A549 (cell line): ENCODE data around the gene CD164L2. TPM values are rescaled to one million over a fixed set of nuclear protein-coding genes. Genes with fewer than 3 reads are reported as not detected.

Source experiments
- ATAC-seq, 2 experiments: fragments of 200-7000 bp in 1 of 2; fragments of >200 bp in 1 of 2; cut with Nextera tagmentation in 1 of 2; cut with Tn5 transposase in 1 of 2; 3 replicates each; pipeline versions ENCODE4 v1.8.0 to v1.9.1; 2018 to 2020; ENCODE audit warnings: mild to moderate bottlenecking in 1 of 2, moderate library complexity in 1 of 2
- CTCF ChIA-PET: fragments of 300-600 bp; sonication (Branson Sonifier 250); formaldehyde crosslinking; extraction: SDS; loops from one replicate; lab custom pipeline; 2021; ENCODE audit warnings: antibody characterized with exemption, inconsistent platforms; lab: Yijun Ruan, JAX
- POLR2A ChIA-PET: fragments of 350-600 bp; formaldehyde crosslinking; extraction: SDS; loops from one replicate; lab custom pipeline; 2021; ENCODE audit warnings: antibody characterized with exemption, inconsistent platforms; lab: Yijun Ruan, JAX
- DNase-seq, 2 experiments: peaks; one replicate each; pipeline versions ENCODE4 v3.0.0 to v3.0.0-alpha.2; 2011 to 2016; ENCODE audit warnings: low read depth in 1 of 2, low spot score in 1 of 2
- FAIRE-seq: peaks from 2 replicates; lab custom pipeline; 2011; peaks lifted over from hg19 to GRCh38; lab: Jason Lieb, UNC
- H3K27ac ChIP-seq, 2 experiments: fragments of >200 bp; sonication (Bioruptor Twin); formaldehyde crosslinking; 3 replicates each; pipeline ENCODE4 v1.5.1; 2016 to 2017
- H3K4me1 ChIP-seq: fragments of >200 bp; sonication (Bioruptor Twin); formaldehyde crosslinking; 3 replicates; pipeline ENCODE4 v1.6.1; 2016
- H3K4me2 ChIP-seq: fragments of >200 bp; sonication (Bioruptor Twin); formaldehyde crosslinking; 3 replicates; pipeline ENCODE4 v1.6.1; 2016
- H3K4me3 ChIP-seq: fragments of >200 bp; sonication (Bioruptor Twin); formaldehyde crosslinking; 3 replicates; pipeline ENCODE4 v1.5.1; 2016
- H3K9me3 ChIP-seq: fragments of >200 bp; sonication (Bioruptor Twin); formaldehyde crosslinking; 3 replicates; pipeline ENCODE4 v1.6.1; 2016
- BHLHE40 ChIP-seq: IDR thresholded peaks from 2 replicates; pipeline ENCODE4 v1.6.1; 2012; ENCODE audit warnings: low read depth, low read length, inconsistent platforms
- CHD2 ChIP-seq: fragments of 150-350 bp; IDR thresholded peaks from 2 replicates; pipeline ENCODE4 v1.6.1; 2014; ENCODE audit warnings: low read length; ENCODE audit not compliant: partially characterized antibody
- CHD4 ChIP-seq: fragments of 200-600 bp; sonication (generic); IDR thresholded peaks from 2 replicates; pipeline ENCODE4 v1.6.1; 2016; ENCODE audit warnings: antibody characterized with exemption, mild to moderate bottlenecking, borderline replicate concordance
- EHF ChIP-seq: fragments of 250-450 bp; sonication (Bioruptor Pico); IDR thresholded peaks from 2 replicates; pipeline ENCODE4 v1.5.0; 2020; ENCODE audit warnings: mild to moderate bottlenecking
- EHMT2 ChIP-seq: fragments of 200-600 bp; sonication (generic); IDR thresholded peaks from 2 replicates; pipeline ENCODE4 v1.6.1; 2016; ENCODE audit warnings: antibody characterized with exemption, low read depth, mild to moderate bottlenecking, moderate library complexity
- ELK1 ChIP-seq: fragments of 150-350 bp; IDR thresholded peaks from 2 replicates; pipeline ENCODE4 v1.6.1; 2014; ENCODE audit warnings: low read depth, mild to moderate bottlenecking, low read length
- HEYL ChIP-seq: fragments of 250-450 bp; sonication (Bioruptor Pico); IDR thresholded peaks from 2 replicates; pipeline ENCODE4 v1.8.0; 2021; ENCODE audit warnings: mild to moderate bottlenecking, moderate library complexity
- JUN ChIP-seq, 2 experiments: fragments of >200 bp; sonication (Bioruptor Twin); formaldehyde crosslinking; IDR thresholded peaks; 2 replicates in 1 of 2; 3 replicates in 1 of 2; pipeline ENCODE4 v1.6.1; 2016 to 2017
- MAFK ChIP-seq: fragments of 450-650 bp; IDR thresholded peaks from 2 replicates; pipeline ENCODE4 v1.6.1; 2014; ENCODE audit not compliant: partially characterized antibody
- MAZ ChIP-seq: fragments of 150-350 bp; IDR thresholded peaks from 2 replicates; pipeline ENCODE4 v1.6.1; 2014; ENCODE audit warnings: antibody characterized with exemption, low read depth, low read length, borderline replicate concordance
- MYC ChIP-seq: IDR thresholded peaks from 2 replicates; pipeline ENCODE4 v1.6.1; 2012; ENCODE audit warnings: mild to moderate bottlenecking, inconsistent platforms, low read length, improper control_type of control experiment, borderline replicate concordance
- NFE2L2 ChIP-seq: fragments of 150-350 bp; conservative IDR thresholded peaks from 2 replicates; pipeline ENCODE4 v1.6.1; 2014; ENCODE audit warnings: low read length
- NPAS2 ChIP-seq: fragments of 250-450 bp; sonication (Bioruptor Pico); IDR thresholded peaks from 2 replicates; pipeline ENCODE4 v1.8.0; 2022; ENCODE audit warnings: mild to moderate bottlenecking, moderate library complexity, borderline replicate concordance
- NR3C1 ChIP-seq: fragments of >200 bp; sonication (Bioruptor Twin); formaldehyde crosslinking; IDR thresholded peaks from 3 replicates; pipeline ENCODE4 v1.6.1; 2017
- PBX3 ChIP-seq: IDR thresholded peaks from 2 replicates; pipeline ENCODE4 v1.6.1; 2012
- POLR2AphosphoS2 ChIP-seq: conservative IDR thresholded peaks from 2 replicates; pipeline ENCODE4 v1.6.1; 2012; ENCODE audit warnings: low read length, improper control_type of control experiment, inconsistent platforms
- RARB ChIP-seq: fragments of 250-450 bp; sonication (Bioruptor Pico); IDR thresholded peaks from 2 replicates; pipeline ENCODE4 v1.8.0; 2021; ENCODE audit warnings: mild to moderate bottlenecking, moderate library complexity
- RCOR1 ChIP-seq: fragments of 150-350 bp; IDR thresholded peaks from 2 replicates; pipeline ENCODE4 v1.6.1; 2014; ENCODE audit warnings: antibody characterized with exemption, low read length, low read depth
- SREBF2 ChIP-seq: fragments of 450-650 bp; IDR thresholded peaks from 2 replicates; pipeline ENCODE4 v1.6.1; 2014; ENCODE audit warnings: mild to moderate bottlenecking, moderate library complexity
- ZNF302 ChIP-seq: fragments of 250-450 bp; sonication (Bioruptor Pico); IDR thresholded peaks from 2 replicates; pipeline ENCODE4 v1.9.0; 2021; ENCODE audit warnings: inconsistent platforms, mild to moderate bottlenecking, moderate library complexity
- WGBS: methylation state at CpG from one replicate; pipeline ENCODE4 v1.1.6; 2017; ENCODE audit errors: missing lambda C conversion rate; 5-methylcytosine and 5-hydroxymethylcytosine counted together
- polyA plus RNA-seq, 4 experiments: library from polyadenylated mRNA; depleted of rRNA in 3 of 4; stranded (reverse); fragments of >200 nt; fragmentation: RNase III in 1 of 4; extraction: RNeasy Plus Mini Kit Qiagen cat#74134 plus additional on column Dnase treatment in 1 of 4; gene quantifications; 2 replicates in 3 of 4; 3 replicates in 1 of 4; pipeline ENCODE4 v1.2.3, GENCODE V29; 2011 to 2017
- TF ChIP-seq, protein P1 (sequence below): fragments of 450-650 bp; IDR thresholded peaks from 2 replicates; pipeline ENCODE4 v1.6.1; 2014; ENCODE audit warnings: antibody characterized with exemption

The CD164L2 gene
- polyA plus RNA-seq, 2 of the 4 experiments (the other 2 are of a cell fraction) = not detected

DNA sequence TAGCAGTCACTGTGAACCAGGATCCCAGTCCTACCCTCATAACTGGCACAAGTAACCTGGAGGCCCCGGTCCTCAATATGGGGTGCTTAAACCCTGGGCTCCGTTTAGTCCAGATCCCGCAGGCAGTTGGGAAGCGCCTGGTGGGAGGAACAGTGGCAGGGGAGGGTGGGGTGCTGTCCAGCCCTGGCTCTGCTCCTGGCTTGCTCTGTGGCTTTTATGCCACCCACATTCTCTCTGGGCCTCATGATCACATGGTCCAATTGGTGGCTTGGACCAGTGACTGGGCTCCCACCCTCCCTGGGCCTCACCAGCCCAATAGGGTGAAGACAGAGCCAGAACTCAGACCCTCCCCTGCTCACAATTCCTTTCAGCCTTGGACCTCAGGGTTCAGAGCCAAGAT lies 2.9 kb downstream of the CD164L2 start:
- ATAC-seq = no peak; a peak in 1 of 6 replicates
- CTCF ChIA-PET = interaction anchor here (1.9 to 2.1 kb wide), 2 partner anchors 15 to 226 kb away, joined by 5 to 7 read pairs; no protein-coding TSS in a partner anchor
- TF ChIP-seq JUN (IDR thresholded peaks at IDR 0.05) (no peak), POLR2AphosphoS2 (no peak), ELK1 (no peak), CHD4 (no peak), RCOR1 (no peak)
- TF ChIP-seq, protein P1, sequence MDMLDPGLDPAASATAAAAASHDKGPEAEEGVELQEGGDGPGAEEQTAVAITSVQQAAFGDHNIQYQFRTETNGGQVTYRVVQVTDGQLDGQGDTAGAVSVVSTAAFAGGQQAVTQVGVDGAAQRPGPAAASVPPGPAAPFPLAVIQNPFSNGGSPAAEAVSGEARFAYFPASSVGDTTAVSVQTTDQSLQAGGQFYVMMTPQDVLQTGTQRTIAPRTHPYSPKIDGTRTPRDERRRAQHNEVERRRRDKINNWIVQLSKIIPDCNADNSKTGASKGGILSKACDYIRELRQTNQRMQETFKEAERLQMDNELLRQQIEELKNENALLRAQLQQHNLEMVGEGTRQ = no peak
- no peak for FAIRE-seq
- H3K4me2 ChIP-seq = no peak overlapping the region
- no peak overlapping the region for H3K4me3 ChIP-seq
- H3K4me1 ChIP-seq = no peaks in the 10 kb centered on the region
- WGBS = 100% methylated on average over 4 of the region's 4 CpGs
- H3K9me3 ChIP-seq = no peaks in the 10 kb centered on the region
- POLR2A ChIA-PET = no interaction called here
- no peak for DNase-seq
- no peak overlapping the region for H3K27ac ChIP-seq

DNA sequence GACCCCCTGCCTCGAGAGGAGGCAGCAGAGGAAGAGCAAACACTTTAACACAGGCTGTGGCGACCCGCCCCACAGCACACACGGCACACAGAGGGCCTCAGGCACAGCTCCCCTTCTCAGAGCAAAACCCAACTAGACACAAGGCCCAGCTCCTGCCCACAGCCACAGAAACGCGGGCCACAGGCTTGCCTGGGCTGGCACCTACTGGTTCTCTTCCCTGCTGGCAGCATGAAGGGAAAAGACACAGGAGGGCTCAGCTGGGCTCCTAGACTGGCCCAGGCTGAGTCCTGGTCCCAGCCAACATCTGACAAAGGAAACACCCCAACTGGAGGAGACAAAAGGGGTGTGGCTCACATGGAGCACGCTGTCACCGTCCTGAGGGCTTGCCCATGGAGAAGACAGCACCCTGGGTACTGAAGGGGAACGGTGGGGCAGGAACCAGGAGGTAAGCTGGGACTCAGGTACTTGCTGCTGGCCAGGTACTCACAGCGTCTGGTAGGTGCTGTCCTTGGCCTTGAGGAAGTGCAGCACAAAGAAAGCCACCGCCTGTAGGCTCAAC lies 3.5 kb downstream of the CD164L2 start:
- POLR2A ChIA-PET = interaction anchor here (0.6 kb wide), 1 partner anchor 189 kb away, joined by 3 read pairs; no protein-coding TSS in a partner anchor
- DNase-seq = no peak
- Histone ChIP-seq H3K4me2 (no peak overlapping the region), H3K27ac (no peak overlapping the region), H3K4me1 (no peaks in the 10 kb centered on the region), H3K9me3 (no peaks in the 10 kb centered on the region), H3K4me3 (no peak overlapping the region)
- no peak for FAIRE-seq
- CTCF ChIA-PET = interaction anchor here (0.8 to 1.9 kb wide), 3 partner anchors 11 to 16 kb away, joined by 3 to 5 read pairs (median 3); partner anchors contain the start of gene MAP3K6
- no peak for TF ChIP-seq JUN (IDR thresholded peaks at IDR 0.05)
- no peak for TF ChIP-seq CHD2
- no peak for TF ChIP-seq SREBF2
- TF ChIP-seq EHF = no peak
- TF ChIP-seq RARB (CRISPR knock-in tag) = no peak
- TF ChIP-seq MAZ = no peak
- no peak for TF ChIP-seq MAFK
- TF ChIP-seq ZNF302 (CRISPR knock-in tag) = no peak
- no peak for TF ChIP-seq BHLHE40
- no peak for TF ChIP-seq EHMT2
- TF ChIP-seq HEYL (CRISPR knock-in tag) = no peak
- no peak for TF ChIP-seq CHD4
- TF ChIP-seq NFE2L2 = no peak
- TF ChIP-seq NR3C1 = no peak
- TF ChIP-seq NPAS2 (CRISPR knock-in tag) = no peak
- 78% methylated on average over 2 of the region's 11 CpGs for WGBS
- no peak; a peak in 1 of 6 replicates for ATAC-seq

- Histone ChIP-seq H3K9me3 (no peaks in the 10 kb centered on the region), H3K4me2 (no peak overlapping the region), H3K27ac (no peak overlapping the region), H3K4me1 (no peaks in the 10 kb centered on the region), H3K4me3 (no peak overlapping the region)
- ChIA-PET POLR2A (interaction anchor here (0.6 kb wide), 2 partner anchors 12 to 285 kb away, joined by 3 to 6 read pairs; no protein-coding TSS in a partner anchor), CTCF (interaction anchor here (0.6 to 1.7 kb wide), 9 partner anchors 9 to 942 kb away, joined by 3 to 10 read pairs (median 3); partner anchors contain the start of gene MAP3K6)
- no peak for FAIRE-seq
- WGBS = 87% methylated on average over 12 of the region's 12 CpGs
- no peak for DNase-seq
- ATAC-seq = no peak
- TF ChIP-seq MYC = no peak
- no peak for TF ChIP-seq PBX3
- TF ChIP-seq EHMT2 = no peak
- no peak for TF ChIP-seq CHD4
Measured at GRCh38 chr1:27377760-27378495, 5.2 kb downstream of the CD164L2 start.
